Activated B cell treated with CpG ODN at 0.5 μM for 24 hours (primary cell): ENCODE measurements around the gene ACOT9. TPM values are rescaled to one million over a fixed set of nuclear protein-coding genes. Genes with fewer than 3 reads are reported as not detected.

ENCODE experiments used
- ATAC-seq: fragments of 200-7000 bp; cut with Tn5 transposase; one replicate; pipeline ENCODE4 v1.10.0; 2021; ENCODE audit warnings: low read depth, mild to moderate bottlenecking, moderate library complexity
- CTCF ChIA-PET: fragments of 350-600 bp; sonication (Branson Sonifier 250); formaldehyde crosslinking; loops from one replicate; lab custom pipeline; 2021; ENCODE audit warnings: antibody characterized with exemption; lab: Charles Lee
- POLR2A ChIA-PET: fragments of 350-600 bp; sonication (Branson Sonifier 250); formaldehyde crosslinking; loops from one replicate; lab custom pipeline; 2021; ENCODE audit warnings: antibody characterized with exemption; lab: Charles Lee
- DNase-seq: peaks from one replicate; pipeline ENCODE4 v3.0.0; 2022
- H3K27ac Mint-ChIP-seq: one replicate; pipeline ENCODE4 v1.8.0; 2020; ENCODE audit warnings: mixed read lengths
- H3K27me3 Mint-ChIP-seq: one replicate; pipeline ENCODE4 v1.8.0; 2021; ENCODE audit warnings: mixed read lengths
- H3K36me3 Mint-ChIP-seq: one replicate; pipeline ENCODE4 v1.8.0; 2021; ENCODE audit warnings: low read depth, mixed read lengths
- H3K4me1 Mint-ChIP-seq: one replicate; pipeline ENCODE4 v1.8.0; 2021; ENCODE audit warnings: mixed read lengths
- H3K4me3 Mint-ChIP-seq: one replicate; pipeline ENCODE4 v1.8.0; 2020; ENCODE audit warnings: mild to moderate bottlenecking, mixed read lengths
- H3K9me3 Mint-ChIP-seq: one replicate; pipeline ENCODE4 v1.8.0; 2020; ENCODE audit warnings: mixed read lengths
- CTCF ChIP-seq: fragments of 200-600 bp; IDR thresholded peaks from one replicate; pipeline ENCODE4 v1.8.0; 2022; ENCODE audit warnings: antibody characterized with exemption, mild to moderate bottlenecking
- intact Hi-C: fragments of 100-400 bp; cut with micrococcal nuclease; formaldehyde crosslinking; loops from one replicate; pipeline ENCODE4 v1.15.1; 2024
- total RNA-seq: library from RNA; stranded (reverse); gene quantifications from 2 replicates; pipeline ENCODE4 v1.2.3, GENCODE V29; 2022

Gene ACOT9
- total RNA-seq, 1 donor from 2014 or later: 49.4 TPM

- DNase-seq (no peak), ATAC-seq (peak; percentile 56)
- Mint-ChIP-seq H3K4me3 (peak overlapping the region; percentile 61), H3K4me1 (no peaks in the 10 kb centered on the region), H3K9me3 (no peaks in the 10 kb centered on the region), H3K27me3 (no peaks in the 10 kb centered on the region), H3K36me3 (no peaks in the 10 kb centered on the region), H3K27ac (peak overlapping the region; percentile 24)
- TF ChIP-seq CTCF: no peak
- intact Hi-C loops: no loop called here
- CTCF ChIA-PET: interaction anchor here (1.0 kb wide), 1 partner anchor 135 kb away, joined by 3 read pairs; no protein-coding TSS in a partner anchor
- POLR2A ChIA-PET: interaction anchor here (0.5 to 1.5 kb wide), 3 partner anchors 16 to 42 kb away, joined by 3 to 7 read pairs (median 7); partner anchors contain the start of gene SAT1
These were observed 23.8 kb upstream of the ACOT9 start for GRCh38 chrX:23766650-23767551.

- H3K27me3 Mint-ChIP-seq: no peaks in the 10 kb centered on the region
- TF ChIP-seq CTCF: no peak
- H3K4me3 Mint-ChIP-seq: no peak overlapping the region
- DNase-seq: no peak
- H3K36me3 Mint-ChIP-seq: no peaks in the 10 kb centered on the region
- ChIA-PET POLR2A (interaction anchor here (1.5 kb wide), 1 partner anchor 18 kb away, joined by 3 read pairs; no protein-coding TSS in a partner anchor), CTCF (interaction anchor here (1.0 kb wide), 1 partner anchor 136 kb away, joined by 3 read pairs; no protein-coding TSS in a partner anchor)
- no peaks in the 10 kb centered on the region for H3K9me3 Mint-ChIP-seq
- no peaks in the 10 kb centered on the region for H3K4me1 Mint-ChIP-seq
- no peak overlapping the region for H3K27ac Mint-ChIP-seq
- intact Hi-C loops: no loop called here
- ATAC-seq: no peak
These were observed 22.8 kb upstream of the ACOT9 start for GRCh38 chrX:23765868-23766267.

GRCh38 chrX:23765449-23765848, 22.4 kb upstream of the ACOT9 start:
- Mint-ChIP-seq H3K27me3 (no peaks in the 10 kb centered on the region), H3K27ac (no peak overlapping the region), H3K9me3 (no peaks in the 10 kb centered on the region), H3K4me3 (no peak overlapping the region), H3K4me1 (no peaks in the 10 kb centered on the region), H3K36me3 (no peaks in the 10 kb centered on the region)
- CTCF ChIA-PET: interaction anchor here (1.0 to 1.5 kb wide), 2 partner anchors 136 kb away, joined by 3 to 5 read pairs; no protein-coding TSS in a partner anchor
- DNase-seq (no peak), ATAC-seq (no peak)
- POLR2A ChIA-PET: no interaction called here
- no peak for TF ChIP-seq CTCF
- intact Hi-C loops: no loop called here

GRCh38 chrX:23764188-23764984, 21.3 kb upstream of the ACOT9 start:
- Mint-ChIP-seq H3K4me3 (no peak overlapping the region), H3K4me1 (no peaks in the 10 kb centered on the region), H3K9me3 (no peaks in the 10 kb centered on the region), H3K27me3 (no peaks in the 10 kb centered on the region), H3K36me3 (no peaks in the 10 kb centered on the region), H3K27ac (no peak overlapping the region)
- TF ChIP-seq CTCF: no peak
- no peak for ATAC-seq
- CTCF ChIA-PET: interaction anchor here (1.5 kb wide), 1 partner anchor 137 kb away, joined by 5 read pairs; no protein-coding TSS in a partner anchor
- POLR2A ChIA-PET: no interaction called here
- no peak for DNase-seq
- intact Hi-C loops: no loop called here
